PFSK-1 (cell line): ENCODE data around the gene ITGA8.

ENCODE experiments used
- FOXP2 ChIP-seq: optimal IDR thresholded peaks from 2 replicates; pipeline ENCODE3; 2011; ENCODE audit warnings: borderline replicate concordance, control low read depth, inconsistent platforms; ENCODE audit not compliant: insufficient read depth; ENCODE audit errors: extremely low read length, extremely low read depth
- POLR2AphosphoS5 ChIP-seq: IDR thresholded peaks from 2 replicates; pipeline ENCODE4 v1.6.1; 2012; ENCODE audit warnings: low read depth, mild to moderate bottlenecking, control low read depth, low read length, moderate library complexity
- REST ChIP-seq, 2 experiments: IDR thresholded peaks; 2 replicates each; pipeline versions ENCODE4 v1.6.1 to v1.8.0; 2011 to 2012; ENCODE audit warnings: low read depth in 2 of 2, low read length in 2 of 2, control low read depth in 1 of 2, inconsistent platforms in 1 of 2, mild to moderate bottlenecking in 1 of 2, moderate library complexity in 1 of 2; ENCODE audit not compliant: insufficient read depth in 1 of 2
- SIN3A ChIP-seq: IDR thresholded peaks from 2 replicates; pipeline ENCODE4 v1.6.1; 2012; ENCODE audit warnings: mild to moderate bottlenecking, low read length, moderate library complexity, borderline replicate concordance; ENCODE audit not compliant: insufficient read depth
- TAF1 ChIP-seq: IDR thresholded peaks from 2 replicates; pipeline ENCODE4 v1.6.1; 2012; ENCODE audit warnings: low read length, control low read depth, borderline replicate concordance; ENCODE audit not compliant: insufficient read depth

The ITGA8 gene

GRCh38 chr10:15741581-15741980, 21.9 kb upstream of the ITGA8 start:
- TF ChIP-seq REST (IDR thresholded peaks at IDR 0.05; ENCODE audit: insufficient read depth in 1 of 2, low read depth in 2 of 2, low read length in 2 of 2), result no peak
- no peak for TF ChIP-seq TAF1
- TF ChIP-seq POLR2AphosphoS5, result no peak

GRCh38 chr10:15740261-15740660, 20.5 kb upstream of the ITGA8 start:
- TF ChIP-seq SIN3A, result no peak
- no peak for TF ChIP-seq REST (IDR thresholded peaks at IDR 0.05; ENCODE audit: insufficient read depth in 1 of 2, low read depth in 2 of 2, low read length in 2 of 2)
- TF ChIP-seq FOXP2, result no peak
- TF ChIP-seq TAF1, result no peak
- TF ChIP-seq POLR2AphosphoS5, result no peak

GRCh38 chr10:15739254-15739970, 19.7 kb upstream of the ITGA8 start:
- TF ChIP-seq REST (IDR thresholded peaks at IDR 0.05; ENCODE audit: insufficient read depth in 1 of 2, low read depth in 2 of 2, low read length in 2 of 2) (no peak), POLR2AphosphoS5 (no peak), SIN3A (no peak), TAF1 (no peak), FOXP2 (no peak)

- TF ChIP-seq POLR2AphosphoS5, result no peak
- no peak for TF ChIP-seq FOXP2
- TF ChIP-seq REST (IDR thresholded peaks at IDR 0.05; ENCODE audit: insufficient read depth in 1 of 2, low read depth in 2 of 2, low read length in 2 of 2), result no peak
- TF ChIP-seq TAF1, result no peak
- no peak for TF ChIP-seq SIN3A
Measured at GRCh38 chr10:15738270-15738925, 18.7 kb upstream of the ITGA8 start.
